Fibroblast of lung (primary cell): ENCODE measurements around the gene RANBP3. TPM values are rescaled to one million over a fixed set of nuclear protein-coding genes. Genes with fewer than 3 reads are reported as not detected.

Source experiments
- DNase-seq, 2 donors: peaks; one replicate each; pipeline versions ENCODE4 v3.0.0 to v3.0.0-alpha.2; 2010; ENCODE audit warnings: low read depth in 2 of 2
- H2AFZ ChIP-seq: 2 replicates; pipeline ENCODE4 v1.5.1; 2012; ENCODE audit warnings: low read length, control low read depth, inconsistent platforms
- H3K27ac ChIP-seq: 2 replicates; pipeline ENCODE4 v1.5.1; 2011; ENCODE audit warnings: low read length, control low read depth; ENCODE audit not compliant: insufficient read depth
- H3K27me3 ChIP-seq: 2 replicates; pipeline ENCODE4 v1.5.1; 2011; ENCODE audit warnings: mild to moderate bottlenecking, low read length; ENCODE audit not compliant: control insufficient read depth, insufficient read depth
- H3K36me3 ChIP-seq: 2 replicates; pipeline ENCODE4 v1.5.1; 2011; ENCODE audit warnings: low read length; ENCODE audit not compliant: control insufficient read depth, insufficient read depth
- H3K4me1 ChIP-seq: 2 replicates; pipeline ENCODE4 v1.5.1; 2011; ENCODE audit warnings: low read length; ENCODE audit not compliant: control insufficient read depth, insufficient read depth; ENCODE audit errors: extremely low read depth
- H3K4me2 ChIP-seq: 2 replicates; pipeline ENCODE4 v1.5.1; 2011; ENCODE audit warnings: low read length, control low read depth; ENCODE audit not compliant: insufficient read depth; ENCODE audit errors: extremely low read depth
- H3K4me3 ChIP-seq, 4 experiments: fragments of 200-600 bp in 1 of 4; sonication (generic) in 1 of 4; replicated peaks in 1 of 4; 2 replicates each; pipeline ENCODE4 v1.5.1; 2011 to 2016; ENCODE audit warnings: low read length in 4 of 4, low read depth in 3 of 4, mild to moderate bottlenecking in 3 of 4, control low read depth in 2 of 4, inconsistent platforms in 1 of 4, mixed read lengths in 1 of 4; ENCODE audit not compliant: insufficient read depth in 1 of 4; ENCODE audit errors: control extremely low read depth in 1 of 4
- H3K79me2 ChIP-seq: 2 replicates; pipeline ENCODE4 v1.5.1; 2012; ENCODE audit warnings: mild to moderate bottlenecking, low read length, inconsistent platforms; ENCODE audit not compliant: control insufficient read depth, insufficient read depth
- H3K9ac ChIP-seq: 2 replicates; pipeline ENCODE4 v1.5.1; 2011; ENCODE audit warnings: mild to moderate bottlenecking, low read length, control low read depth; ENCODE audit not compliant: insufficient read depth
- H3K9me3 ChIP-seq: 2 replicates; pipeline ENCODE4 v1.5.1; 2012; ENCODE audit warnings: low read depth, low read length; ENCODE audit not compliant: control insufficient read depth, insufficient read depth
- H4K20me1 ChIP-seq: 2 replicates; pipeline ENCODE4 v1.5.1; 2011; ENCODE audit warnings: low read length; ENCODE audit not compliant: control insufficient read depth, insufficient read depth; ENCODE audit errors: extremely low read depth
- CTCF ChIP-seq, 2 donors: IDR thresholded peaks in 1 of 2; conservative IDR thresholded peaks in 1 of 2; 1 replicate in 1 of 2; 2 replicates in 1 of 2; pipeline ENCODE4 v1.5.1; 2011 to 2012; ENCODE audit warnings: low read length in 2 of 2, control low read depth in 1 of 2, inconsistent platforms in 1 of 2, low read depth in 1 of 2, mild to moderate bottlenecking in 1 of 2
- EZH2 ChIP-seq: IDR thresholded peaks from 2 replicates; pipeline ENCODE4 v1.5.1; 2012; ENCODE audit warnings: low read length, control low read depth, mild to moderate bottlenecking; ENCODE audit errors: missing control alignments
- polyA plus RNA-seq, 2 donors: library from polyadenylated mRNA; depleted of rRNA in 1 of 2; stranded (reverse) in 1 of 2; unstranded in 1 of 2; fragments of >200 nt; gene quantifications; 2 replicates each; pipeline ENCODE4 v1.2.1, GENCODE V29; 2011 to 2012; ENCODE audit warnings: missing spikeins in 1 of 2
- total RNA-seq: library from RNA; depleted of rRNA; stranded (reverse); fragments of >200 nt; gene quantifications from 2 replicates; pipeline ENCODE4 v1.2.1, GENCODE V29; 2014

The RANBP3 gene
- total and polyA plus RNA-seq, 2 donors (not counting 1 experiment from before 2014, with no cell fraction given): 39.8 to 59.4 TPM

- Histone ChIP-seq H3K9me3 (no peaks in the 10 kb centered on the region), H3K27ac (no peak overlapping the region), H3K4me1 (peaks cover 19% of the 10 kb centered on the region), H2AFZ (no peak overlapping the region), H3K27me3 (no peaks in the 10 kb centered on the region), H3K4me3 (no peak overlapping the region), H3K9ac (no peak overlapping the region), H4K20me1 (no peaks in the 10 kb centered on the region), H3K79me2 (peaks cover 11% of the 10 kb centered on the region), H3K4me2 (no peak overlapping the region), H3K36me3 (peaks cover 43% of the 10 kb centered on the region)
- TF ChIP-seq CTCF (conservative IDR thresholded peaks at IDR 0.05 in 1 of 2, IDR thresholded peaks at IDR 0.05 in 1 of 2; ENCODE audit: low read depth in 1 of 2, low read length in 2 of 2) (no peak), EZH2 (no peak)
- DNase-seq: no peak
These were observed 48.8 kb downstream of the RANBP3 start for GRCh38 chr19:5929179-5929578.

- no peaks in the 10 kb centered on the region for H3K27me3 ChIP-seq
- DNase-seq: no peak
- no peaks in the 10 kb centered on the region for H3K9me3 ChIP-seq
- no peak overlapping the region for H3K4me3 ChIP-seq
- H2AFZ ChIP-seq: no peak overlapping the region
- peaks cover 13% of the 10 kb centered on the region for H3K4me1 ChIP-seq
- no peaks in the 10 kb centered on the region for H3K79me2 ChIP-seq
- peaks cover 50% of the 10 kb centered on the region for H3K36me3 ChIP-seq
- TF ChIP-seq CTCF (conservative IDR thresholded peaks at IDR 0.05 in 1 of 2, IDR thresholded peaks at IDR 0.05 in 1 of 2; ENCODE audit: low read depth in 1 of 2, low read length in 2 of 2) (no peak), EZH2 (no peak)
- peak overlapping the region; percentile 77 for H3K27ac ChIP-seq
- no peaks in the 10 kb centered on the region for H4K20me1 ChIP-seq
- no peak overlapping the region for H3K4me2 ChIP-seq
- peak overlapping the region; percentile 18 for H3K9ac ChIP-seq
These were observed 50.5 kb downstream of the RANBP3 start for GRCh38 chr19:5927441-5927821.

- peaks cover 47% of the 10 kb centered on the region for H3K36me3 ChIP-seq
- no peaks in the 10 kb centered on the region for H4K20me1 ChIP-seq
- no peak overlapping the region for H2AFZ ChIP-seq
- H3K4me3 ChIP-seq: peak overlapping the region in 1 of 4 experiments; percentile 27
- peak overlapping the region; percentile 77 for H3K27ac ChIP-seq
- H3K9ac ChIP-seq: peak overlapping the region; percentile 18
- H3K9me3 ChIP-seq: no peaks in the 10 kb centered on the region
- no peaks in the 10 kb centered on the region for H3K27me3 ChIP-seq
- peak overlapping the region; percentile 11 for H3K4me2 ChIP-seq
- no peak for TF ChIP-seq CTCF (conservative IDR thresholded peaks at IDR 0.05 in 1 of 2, IDR thresholded peaks at IDR 0.05 in 1 of 2; ENCODE audit: low read depth in 1 of 2, low read length in 2 of 2)
- no peak for TF ChIP-seq EZH2
- no peaks in the 10 kb centered on the region for H3K79me2 ChIP-seq
- DNase-seq: peak in 1 of 2 donors; percentile 64
- peaks cover 13% of the 10 kb centered on the region for H3K4me1 ChIP-seq
These were observed 51.1 kb downstream of the RANBP3 start for GRCh38 chr19:5926641-5927440.
